ENCODE data around the gene FTSJ1. TPM values are rescaled to one million over a fixed set of nuclear protein-coding genes. Genes with fewer than 3 reads are reported as not detected.

The FTSJ1 gene
- total RNA-seq, 1 donor = 55.0 TPM

GRCh38 chrX:48458711-48459110 lies 17.3 kb upstream of the FTSJ1 start:
- no peak for DNase-seq (ENCODE audit: low read depth)
- no peak for TF ChIP-seq CTCF (IDR thresholded peaks at IDR 0.05; ENCODE audit: insufficient read depth, low read length)
- H3K4me3 ChIP-seq (ENCODE audit: low read depth, low read length) = no peak overlapping the region

- TF ChIP-seq CTCF (IDR thresholded peaks at IDR 0.05; ENCODE audit: insufficient read depth, low read length) = no peak
- H3K4me3 ChIP-seq (ENCODE audit: low read depth, low read length) = no peak overlapping the region
- DNase-seq (ENCODE audit: low read depth) = no peak
Observed at GRCh38 chrX:48459483-48459882, 16.5 kb upstream of the FTSJ1 start.

- DNase-seq (ENCODE audit: low read depth) = no peak
- no peak for TF ChIP-seq CTCF (IDR thresholded peaks at IDR 0.05; ENCODE audit: insufficient read depth, low read length)
- H3K4me3 ChIP-seq (ENCODE audit: low read depth, low read length) = no peak overlapping the region
Observed at GRCh38 chrX:48460031-48460430, 16.0 kb upstream of the FTSJ1 start.

- no peak for TF ChIP-seq CTCF (IDR thresholded peaks at IDR 0.05; ENCODE audit: insufficient read depth, low read length)
- no peak for DNase-seq (ENCODE audit: low read depth)
- no peak overlapping the region for H3K4me3 ChIP-seq (ENCODE audit: low read depth, low read length)
Observed at GRCh38 chrX:48460606-48461005, 15.4 kb upstream of the FTSJ1 start.

GRCh38 chrX:48461830-48462229 lies 14.2 kb upstream of the FTSJ1 start:
- DNase-seq (ENCODE audit: low read depth) = no peak
- no peak for TF ChIP-seq CTCF (IDR thresholded peaks at IDR 0.05; ENCODE audit: insufficient read depth, low read length)
- H3K4me3 ChIP-seq (ENCODE audit: low read depth, low read length) = no peak overlapping the region

- peak overlapping the region; percentile 22 for H3K4me3 ChIP-seq (ENCODE audit: low read depth, low read length)
- TF ChIP-seq CTCF (IDR thresholded peaks at IDR 0.05; ENCODE audit: insufficient read depth, low read length) = no peak
- DNase-seq (ENCODE audit: low read depth) = peak; percentile 87
Observed at GRCh38 chrX:48465336-48465933, 10.6 kb upstream of the FTSJ1 start.

GRCh38 chrX:48466696-48467095 lies 9.3 kb upstream of the FTSJ1 start:
- TF ChIP-seq CTCF (IDR thresholded peaks at IDR 0.05; ENCODE audit: insufficient read depth, low read length) = peak; percentile 18
- H3K4me3 ChIP-seq (ENCODE audit: low read depth, low read length) = no peak overlapping the region

More at GRCh38 chrX:48466696-48467095, 9.3 kb upstream of the FTSJ1 start:
- no peak for DNase-seq (ENCODE audit: low read depth)
